Liver (tissue), 9 donors: ENCODE results near the gene CCNC. TPM values are rescaled to one million over a fixed set of nuclear protein-coding genes. Genes with fewer than 3 reads are reported as not detected.

Experiments
- DNase-seq: peaks from one replicate; pipeline ENCODE4 v3.0.0-alpha.2; 2017; ENCODE audit warnings: low spot score
- H3K27ac ChIP-seq, 2 donors: one replicate each; pipeline ENCODE4 v1.7.0; 2013; ENCODE audit warnings: inconsistent platforms in 2 of 2, low read length in 2 of 2, control low read depth in 1 of 2, low read depth in 1 of 2, mild to moderate bottlenecking in 1 of 2
- H3K27me3 ChIP-seq, 4 donors: one replicate each; pipeline versions ENCODE4 v1.6.1 to v1.7.0; 2013; ENCODE audit warnings: low read length in 3 of 4, inconsistent platforms in 1 of 4, mild to moderate bottlenecking in 1 of 4, moderate library complexity in 1 of 4; ENCODE audit not compliant: control insufficient read depth in 4 of 4, insufficient read depth in 4 of 4
- H3K36me3 ChIP-seq, 4 donors: one replicate each; pipeline versions ENCODE4 v1.6.1 to v1.7.0; 2013; ENCODE audit warnings: low read length in 3 of 4, mild to moderate bottlenecking in 3 of 4, low read depth in 1 of 4, moderate library complexity in 1 of 4; ENCODE audit not compliant: control insufficient read depth in 4 of 4, insufficient read depth in 3 of 4
- H3K4me1 ChIP-seq, 4 donors: one replicate each; pipeline versions ENCODE4 v1.6.1 to v1.7.0; 2013; ENCODE audit warnings: low read length in 3 of 4, mild to moderate bottlenecking in 3 of 4, moderate library complexity in 1 of 4; ENCODE audit not compliant: control insufficient read depth in 4 of 4, insufficient read depth in 4 of 4
- H3K4me3 ChIP-seq, 3 donors: one replicate each; pipeline versions ENCODE4 v1.6.1 to v1.7.0; 2013; ENCODE audit warnings: low read length in 3 of 3, control low read depth in 1 of 3, low read depth in 1 of 3, mild to moderate bottlenecking in 1 of 3
- H3K9ac ChIP-seq, 2 donors: one replicate each; pipeline ENCODE4 v1.7.0; 2013; ENCODE audit warnings: low read length in 2 of 2, mild to moderate bottlenecking in 2 of 2, moderate library complexity in 2 of 2, control low read depth in 1 of 2, low read depth in 1 of 2
- H3K9me3 ChIP-seq, 4 donors: one replicate each; pipeline versions ENCODE4 v1.6.1 to v1.7.0; 2013; ENCODE audit warnings: low read length in 3 of 4; ENCODE audit not compliant: control insufficient read depth in 4 of 4
- EGR1 ChIP-seq, 2 donors: IDR thresholded peaks; 2 replicates each; pipeline ENCODE4 v1.6.1; 2016 to 2018; ENCODE audit warnings: antibody characterized with exemption in 2 of 2, low read depth in 2 of 2
- FOXA1 ChIP-seq: IDR thresholded peaks from 2 replicates; pipeline ENCODE4 v1.6.1; 2016; ENCODE audit warnings: antibody characterized with exemption
- FOXA2 ChIP-seq: IDR thresholded peaks from 2 replicates; pipeline ENCODE4 v1.6.1; 2016; ENCODE audit warnings: antibody characterized with exemption
- GABPA ChIP-seq, 2 donors: IDR thresholded peaks in 1 of 2; conservative IDR thresholded peaks in 1 of 2; 2 replicates each; pipeline ENCODE4 v1.6.1; 2016; ENCODE audit warnings: antibody characterized with exemption in 2 of 2, mild to moderate bottlenecking in 1 of 2, moderate library complexity in 1 of 2
- JUND ChIP-seq, 2 donors: IDR thresholded peaks; 2 replicates each; pipeline ENCODE4 v1.6.1; 2016; ENCODE audit warnings: antibody characterized with exemption in 2 of 2
- NR2F2 ChIP-seq: IDR thresholded peaks from 2 replicates; pipeline ENCODE4 v1.6.1; 2016; ENCODE audit warnings: antibody characterized with exemption
- RAD21 ChIP-seq, 2 donors: IDR thresholded peaks; 2 replicates each; pipeline ENCODE4 v1.6.1; 2016; ENCODE audit warnings: antibody characterized with exemption in 2 of 2, mild to moderate bottlenecking in 2 of 2
- REST ChIP-seq: IDR thresholded peaks from 2 replicates; pipeline ENCODE4 v1.6.1; 2016; ENCODE audit warnings: antibody characterized with exemption, mild to moderate bottlenecking
- RXRA ChIP-seq, 2 donors: IDR thresholded peaks; 2 replicates each; pipeline ENCODE4 v1.6.1; 2017 to 2018; ENCODE audit warnings: antibody characterized with exemption in 2 of 2, mild to moderate bottlenecking in 1 of 2
- TAF1 ChIP-seq: conservative IDR thresholded peaks from 2 replicates; pipeline ENCODE4 v1.6.1; 2016; ENCODE audit warnings: antibody characterized with exemption, mild to moderate bottlenecking
- YY1 ChIP-seq: IDR thresholded peaks from 2 replicates; pipeline ENCODE4 v1.6.1; 2016; ENCODE audit warnings: antibody characterized with exemption, mild to moderate bottlenecking
- ZBTB33 ChIP-seq: IDR thresholded peaks from 2 replicates; pipeline ENCODE4 v1.6.1; 2016; ENCODE audit warnings: antibody characterized with exemption
- WGBS: extraction: QIAGEN DNeasy Blood & Tissue Kit; methylation state at CpG from one replicate; pipeline ENCODE4 v1.1.7; 2013; 5-methylcytosine and 5-hydroxymethylcytosine counted together
- polyA plus RNA-seq, 2 donors: library from polyadenylated mRNA; stranded (reverse) in 1 of 2; unstranded in 1 of 2; fragments of 200-250 nt in 1 of 2; fragments of >200 nt in 1 of 2; fragmentation: Nextera tagmentation in 1 of 2; extraction: Ambion mirVana in 1 of 2; gene quantifications; one replicate each; pipeline versions ENCODE4 v1.2.1 to v1.2.3, GENCODE V29; 2013 to 2015
- total RNA-seq, 2 donors: library from RNA; depleted of rRNA; stranded (reverse); fragments of >200 nt; gene quantifications; one replicate each; pipeline ENCODE4 v1.2.3, GENCODE V29; 2014
- TF ChIP-seq, protein P1 (sequence below): IDR thresholded peaks from 2 replicates; pipeline ENCODE4 v1.6.1; 2016; ENCODE audit warnings: antibody characterized with exemption
- TF ChIP-seq, protein P2 (sequence below): fragments of 150-350 bp; IDR thresholded peaks from 2 replicates; pipeline ENCODE4 v1.5.1; 2017; ENCODE audit warnings: improper control_type of control experiment, low read depth, low read length; ENCODE audit not compliant: missing input control
- donor health status: healthy.
- donor health status: healthy.
- donor health status: healthy.
- donor health status: healthy.
- donor health status: healthy.

The CCNC gene
- total and polyA plus RNA-seq, 4 donors: 32.9 to 80.7 (median 47.8) TPM

GRCh38 chr6:99606656-99607415 lies 38.4 kb upstream of the CCNC start, which contains the start of gene PRDM13:
Gene PRDM13, plus strand, starts transcription at chr6:99606833. Its CDS starts 202 bp downstream, at chr6:99607035.
- Histone ChIP-seq H3K9ac (no peak within 1 kb of the TSS), H3K4me3 (no peak within 1 kb of the TSS), H3K36me3 (no peaks in the 10 kb centered on the region), H3K27ac (no peak within 1 kb of the TSS), H3K9me3 (no peaks in the 10 kb centered on the region), H3K27me3 (peaks cover 20 to 42% (median 32%) of the 10 kb centered on the region in 4 donors), H3K4me1 (peaks cover 9 to 26% (median 17%) of the 10 kb centered on the region in 4 donors)
- WGBS: 3% methylated on average over 54 of the region's 54 CpGs
- no peak for DNase-seq
- TF ChIP-seq RXRA (IDR thresholded peaks at IDR 0.05) (no peak), NR2F2 (no peak), RAD21 (IDR thresholded peaks at IDR 0.05) (no peak), GABPA (IDR thresholded peaks at IDR 0.05 in 1 of 2, conservative IDR thresholded peaks at IDR 0.05 in 1 of 2) (no peak), ZBTB33 (no peak), FOXA2 (no peak), TAF1 (no peak), EGR1 (IDR thresholded peaks at IDR 0.05; ENCODE audit: low read depth in 2 of 2) (no peak), FOXA1 (no peak), REST (no peak), YY1 (no peak), JUND (IDR thresholded peaks at IDR 0.05) (no peak)
- TF ChIP-seq, protein P1, sequence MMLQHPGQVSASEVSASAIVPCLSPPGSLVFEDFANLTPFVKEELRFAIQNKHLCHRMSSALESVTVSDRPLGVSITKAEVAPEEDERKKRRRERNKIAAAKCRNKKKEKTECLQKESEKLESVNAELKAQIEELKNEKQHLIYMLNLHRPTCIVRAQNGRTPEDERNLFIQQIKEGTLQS: no peak
- TF ChIP-seq, protein P2, sequence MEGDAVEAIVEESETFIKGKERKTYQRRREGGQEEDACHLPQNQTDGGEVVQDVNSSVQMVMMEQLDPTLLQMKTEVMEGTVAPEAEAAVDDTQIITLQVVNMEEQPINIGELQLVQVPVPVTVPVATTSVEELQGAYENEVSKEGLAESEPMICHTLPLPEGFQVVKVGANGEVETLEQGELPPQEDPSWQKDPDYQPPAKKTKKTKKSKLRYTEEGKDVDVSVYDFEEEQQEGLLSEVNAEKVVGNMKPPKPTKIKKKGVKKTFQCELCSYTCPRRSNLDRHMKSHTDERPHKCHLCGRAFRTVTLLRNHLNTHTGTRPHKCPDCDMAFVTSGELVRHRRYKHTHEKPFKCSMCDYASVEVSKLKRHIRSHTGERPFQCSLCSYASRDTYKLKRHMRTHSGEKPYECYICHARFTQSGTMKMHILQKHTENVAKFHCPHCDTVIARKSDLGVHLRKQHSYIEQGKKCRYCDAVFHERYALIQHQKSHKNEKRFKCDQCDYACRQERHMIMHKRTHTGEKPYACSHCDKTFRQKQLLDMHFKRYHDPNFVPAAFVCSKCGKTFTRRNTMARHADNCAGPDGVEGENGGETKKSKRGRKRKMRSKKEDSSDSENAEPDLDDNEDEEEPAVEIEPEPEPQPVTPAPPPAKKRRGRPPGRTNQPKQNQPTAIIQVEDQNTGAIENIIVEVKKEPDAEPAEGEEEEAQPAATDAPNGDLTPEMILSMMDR: no peak
